ENCODE data around the gene RGS3.
A peak's percentile ranks its signal among the peaks of the same experiment; 100 is the strongest.

The RGS3 gene

DNA sequence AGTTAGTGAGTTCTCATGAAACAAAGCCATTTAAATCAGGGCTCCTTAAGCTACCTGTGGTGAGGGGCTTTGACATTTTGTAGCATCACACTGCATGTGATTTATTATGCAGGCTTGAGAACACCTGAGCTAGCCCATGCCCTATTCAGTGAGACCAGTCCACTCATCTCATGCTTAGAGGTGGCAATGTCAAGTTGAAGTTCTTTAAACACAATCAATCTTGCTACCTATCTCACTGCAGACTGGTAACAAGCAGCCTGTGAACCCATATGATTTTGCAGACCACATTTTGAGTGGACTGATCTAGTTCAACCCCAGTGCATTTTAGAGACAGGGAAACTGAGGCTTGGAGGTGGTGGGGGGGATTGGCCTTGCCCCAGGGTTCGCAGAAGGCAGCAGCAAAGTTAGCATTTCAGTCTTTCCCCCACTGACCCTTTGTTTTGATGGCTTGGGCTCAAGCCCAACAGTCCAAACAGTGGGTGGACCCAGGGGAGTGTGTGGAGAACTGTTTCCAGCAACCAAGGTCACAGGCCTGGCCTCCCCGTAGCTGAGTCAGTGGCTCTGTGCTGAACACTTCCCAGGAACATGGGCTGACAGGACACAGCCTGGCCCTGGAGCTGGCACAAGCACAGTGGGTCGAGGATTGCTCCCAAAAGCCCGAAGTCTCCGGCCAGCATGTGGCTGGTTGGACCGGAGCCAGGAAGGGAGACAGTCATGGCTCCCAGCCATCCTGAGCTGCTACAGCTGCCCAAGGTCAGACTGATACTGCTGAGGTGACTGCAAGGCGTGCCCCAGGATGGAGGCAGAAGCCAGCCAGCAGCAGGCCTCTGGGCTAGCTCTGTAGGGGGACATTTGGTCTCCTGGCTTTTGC lies 95.3 kb downstream of the RGS3 start:
- no peak for DNase-seq

- peak; percentile 1 for DNase-seq
Observed at GRCh38 chr9:113559834-113560800, 96.6 kb downstream of the RGS3 start.

DNA sequence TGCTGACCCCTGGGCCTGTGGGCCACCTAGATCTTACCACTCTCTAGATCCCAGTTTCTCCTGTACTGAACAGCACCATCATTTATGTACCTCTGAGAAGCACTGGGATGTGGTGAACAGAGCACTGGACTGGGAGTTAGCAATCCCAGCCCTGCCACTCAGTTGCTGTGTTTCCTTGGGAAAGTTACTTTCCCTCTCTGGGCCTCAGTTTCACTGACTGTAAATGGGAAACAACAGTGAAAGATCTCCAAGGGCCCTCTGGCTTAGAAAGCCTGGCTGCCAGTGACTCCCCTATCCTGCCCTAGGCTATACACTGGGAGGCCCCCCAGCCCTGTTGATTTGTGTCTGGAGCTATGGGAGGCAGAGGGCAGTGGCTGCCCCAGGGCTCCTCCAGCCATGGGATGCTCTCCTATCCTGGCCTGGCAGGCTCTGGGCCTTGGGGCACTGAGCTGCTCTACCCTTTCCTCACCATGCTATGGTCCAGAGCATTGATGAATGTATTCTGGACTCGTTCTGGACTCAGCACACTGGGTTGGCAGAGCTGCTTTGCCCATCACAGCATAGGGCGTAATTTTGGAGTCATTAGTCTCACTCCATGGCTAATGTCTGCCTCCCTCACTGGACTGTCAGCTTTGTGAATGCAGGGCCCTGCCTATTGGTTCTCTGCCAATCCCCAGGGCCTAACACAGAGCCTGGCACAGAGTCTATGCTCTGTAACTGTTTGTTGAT lies 99.3 kb downstream of the RGS3 start:
- DNase-seq: no peak

GRCh38 chr9:113563826-113564497 lies 100.4 kb downstream of the RGS3 start:
- DNase-seq: no peak

DNA sequence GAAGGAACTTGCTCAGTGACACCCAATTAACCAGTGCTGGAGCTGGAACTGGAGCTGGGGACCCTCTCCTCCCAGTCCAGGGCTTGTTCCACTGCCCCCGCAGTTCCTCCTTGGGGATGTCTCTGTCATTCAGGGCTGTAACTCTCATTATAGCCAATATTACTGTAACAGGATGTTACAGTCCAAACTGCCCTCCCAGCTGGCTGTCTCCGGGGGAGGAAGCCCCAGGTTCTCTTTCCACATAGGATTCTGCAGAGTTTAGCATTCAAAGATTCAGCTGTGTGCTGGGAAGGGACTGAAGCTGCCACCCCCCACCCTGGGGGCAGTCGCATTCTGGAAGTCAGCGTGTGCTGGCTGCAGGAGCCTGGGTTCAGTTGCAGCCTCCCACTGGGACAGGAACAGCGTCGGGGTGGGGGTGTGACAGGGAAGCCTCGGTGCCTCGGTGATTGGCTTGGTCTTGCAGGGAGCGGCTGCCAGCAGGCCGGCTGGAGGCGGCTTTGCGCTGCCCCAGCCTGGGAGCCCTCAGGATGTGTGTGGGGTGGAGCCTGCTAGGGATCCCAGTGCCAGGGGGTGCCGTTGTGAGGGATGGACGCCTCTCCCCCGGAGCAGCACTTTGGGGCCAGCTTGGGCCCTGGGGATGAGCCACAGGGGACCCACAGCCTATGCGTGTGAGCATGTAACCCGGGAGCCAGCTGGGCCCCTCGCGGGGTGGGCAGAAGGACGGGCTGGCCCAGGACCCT lies 101.1 kb downstream of the RGS3 start:
- peak; percentile 6 for DNase-seq

DNA sequence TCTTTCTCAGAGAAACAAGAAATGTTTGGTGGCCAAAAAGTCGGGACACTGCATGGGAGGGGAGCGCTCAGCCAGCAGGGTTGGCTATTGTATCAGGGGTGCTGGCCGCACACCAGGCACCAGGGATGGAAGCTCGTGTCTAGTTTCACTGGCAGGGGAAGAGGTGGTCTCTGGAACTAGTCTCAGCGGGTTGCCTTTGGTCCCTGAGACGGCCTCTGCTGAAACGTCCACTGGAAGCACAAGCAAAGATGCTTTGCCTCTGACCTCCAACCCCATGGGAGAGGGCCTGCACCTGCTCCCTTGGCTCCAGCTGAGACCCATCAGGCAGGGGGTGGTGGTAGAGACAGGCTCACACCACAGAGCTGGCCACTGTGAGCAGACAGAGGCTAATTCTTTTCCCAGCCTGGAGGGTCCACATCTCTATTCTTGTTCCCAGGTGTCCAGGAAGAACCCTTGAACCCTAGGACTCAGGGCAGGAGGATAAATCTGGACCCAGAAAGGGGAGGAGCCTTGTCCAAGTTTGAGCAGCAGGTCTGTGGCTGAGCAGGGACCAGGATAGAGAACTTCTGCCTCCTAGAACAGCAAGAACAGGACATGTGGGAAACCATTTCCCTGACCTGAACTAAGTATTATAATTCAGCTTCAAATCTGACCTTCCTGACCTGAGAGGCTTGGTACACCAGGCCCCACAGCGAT lies 102.6 kb downstream of the RGS3 start:
- DNase-seq: no peak

DNA sequence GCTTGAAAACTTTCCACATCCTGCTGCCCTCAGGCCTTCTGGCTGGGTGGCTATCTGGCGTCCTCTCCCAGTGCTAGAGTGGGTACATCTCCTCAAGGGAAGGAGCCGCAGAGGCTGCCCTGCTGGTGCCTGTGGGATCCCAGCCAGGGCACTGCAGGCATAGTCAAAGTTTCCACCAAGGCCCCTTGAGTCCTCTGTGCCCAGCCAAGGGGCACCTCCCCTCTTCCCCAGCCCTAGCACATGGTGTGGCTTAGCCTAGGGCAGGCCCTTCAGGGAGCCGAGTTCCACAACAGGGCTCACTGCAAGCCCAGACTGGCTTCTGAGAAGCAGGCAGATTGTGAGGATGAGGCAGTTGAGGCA lies 103.2 kb downstream of the RGS3 start:
- DNase-seq: no peak

- no peak for DNase-seq
Observed at GRCh38 chr9:113567361-113568080, 104.0 kb downstream of the RGS3 start.

DNA sequence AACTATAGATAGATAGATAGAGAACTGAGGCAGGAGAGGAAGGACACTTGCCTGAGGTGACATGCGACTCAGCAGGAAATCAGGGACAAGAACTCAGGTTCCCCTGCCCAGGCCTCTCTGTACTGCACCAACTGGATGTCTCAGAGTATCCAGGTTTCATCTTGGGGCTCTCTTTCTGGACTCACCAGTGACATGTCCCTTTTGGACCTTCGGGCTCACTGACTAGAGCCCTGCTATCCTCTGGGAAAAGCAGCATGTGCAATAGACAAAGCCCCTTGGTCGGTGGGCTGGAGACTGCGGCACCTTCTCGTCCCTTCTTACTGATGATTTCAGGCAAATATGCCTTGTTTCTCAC lies 104.5 kb downstream of the RGS3 start:
- DNase-seq: no peak

- no peak for DNase-seq
Observed at GRCh38 chr9:113568571-113569321, 105.2 kb downstream of the RGS3 start.

GRCh38 chr9:113569472-113570060 lies 106.0 kb downstream of the RGS3 start:
- DNase-seq: no peak

GRCh38 chr9:113570106-113570505 lies 106.6 kb downstream of the RGS3 start:
- no peak for DNase-seq

DNA sequence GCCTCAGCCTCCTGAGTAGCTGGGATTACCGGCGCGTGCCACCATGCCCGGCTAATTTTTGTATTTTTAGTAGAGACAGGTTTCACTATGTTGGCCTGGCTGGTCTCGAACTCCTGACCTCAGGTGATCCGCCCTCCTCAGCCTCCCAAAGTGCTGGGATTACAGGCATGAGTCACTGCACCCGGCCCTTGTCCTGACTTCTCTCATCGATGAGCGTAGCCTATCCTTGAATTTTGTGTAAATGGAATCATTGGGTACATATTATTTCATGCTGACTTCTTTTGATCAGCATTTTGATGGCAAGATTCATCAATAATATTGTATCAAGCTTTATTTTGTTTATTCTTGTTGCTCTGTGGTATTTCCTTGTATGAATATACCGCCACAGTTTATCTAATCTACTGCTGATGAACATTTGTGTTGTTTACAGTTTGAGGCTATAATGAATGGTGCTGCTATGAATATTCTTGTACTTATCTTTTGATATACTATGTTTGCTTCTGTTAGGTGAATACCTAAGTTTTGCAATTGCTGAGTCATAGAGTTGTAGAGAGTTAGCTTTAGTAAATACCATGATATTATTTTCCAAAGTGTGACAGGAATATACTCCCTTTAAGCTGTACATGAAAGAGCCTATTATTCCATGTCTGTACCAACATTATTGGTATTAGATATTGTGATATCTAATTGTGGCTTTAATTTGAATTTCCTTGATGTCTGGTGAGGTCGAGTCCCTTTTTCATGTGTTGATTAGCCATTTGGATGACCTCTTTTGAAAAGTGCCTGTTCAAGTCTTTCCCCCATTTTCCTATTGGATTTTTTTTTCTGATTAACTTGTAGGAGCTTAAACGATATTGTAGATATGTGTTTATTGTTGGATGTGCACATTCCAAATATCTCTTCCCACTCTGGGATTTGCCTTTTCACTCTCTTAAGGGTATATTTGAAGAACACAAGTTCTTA lies 107.5 kb downstream of the RGS3 start:
- DNase-seq: no peak

DNA sequence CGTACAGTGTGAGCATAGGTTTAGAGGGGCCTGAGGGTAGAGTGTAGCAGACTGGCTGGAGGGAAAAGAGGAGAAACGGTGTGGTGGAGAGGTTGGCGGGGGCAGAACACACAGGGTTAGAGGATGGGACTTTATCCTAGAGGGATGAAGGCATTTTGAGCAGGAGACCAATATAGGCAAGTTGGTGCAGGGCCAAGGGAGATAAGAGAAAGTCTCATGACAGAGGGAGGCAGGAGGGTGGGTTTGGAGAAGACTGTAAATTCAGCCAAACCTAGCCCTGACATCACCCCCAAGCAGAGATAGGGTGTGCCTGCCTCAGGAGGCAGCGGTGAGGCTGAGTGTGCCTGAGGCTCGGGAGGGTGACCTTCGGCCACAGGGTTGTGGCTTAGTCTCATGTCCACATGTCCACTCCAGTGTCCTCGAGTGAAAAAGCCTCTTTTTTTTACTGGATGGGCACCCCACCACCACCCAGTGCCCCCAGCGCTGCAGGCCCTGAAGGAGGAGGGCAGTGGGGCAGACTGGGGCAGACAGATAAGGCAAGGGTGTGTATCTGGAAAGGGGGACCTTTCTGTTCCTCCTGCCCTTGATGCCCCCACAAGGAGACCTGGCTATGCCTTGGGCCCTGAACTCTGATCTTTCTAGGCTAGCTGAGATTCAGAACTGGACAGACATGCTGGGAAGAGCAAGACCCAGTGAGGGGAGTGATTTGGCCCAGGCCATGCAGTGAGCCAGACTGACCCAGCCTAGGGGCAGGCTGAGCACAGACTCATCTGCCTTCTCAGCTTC lies 108.7 kb downstream of the RGS3 start:
- DNase-seq: no peak

DNA sequence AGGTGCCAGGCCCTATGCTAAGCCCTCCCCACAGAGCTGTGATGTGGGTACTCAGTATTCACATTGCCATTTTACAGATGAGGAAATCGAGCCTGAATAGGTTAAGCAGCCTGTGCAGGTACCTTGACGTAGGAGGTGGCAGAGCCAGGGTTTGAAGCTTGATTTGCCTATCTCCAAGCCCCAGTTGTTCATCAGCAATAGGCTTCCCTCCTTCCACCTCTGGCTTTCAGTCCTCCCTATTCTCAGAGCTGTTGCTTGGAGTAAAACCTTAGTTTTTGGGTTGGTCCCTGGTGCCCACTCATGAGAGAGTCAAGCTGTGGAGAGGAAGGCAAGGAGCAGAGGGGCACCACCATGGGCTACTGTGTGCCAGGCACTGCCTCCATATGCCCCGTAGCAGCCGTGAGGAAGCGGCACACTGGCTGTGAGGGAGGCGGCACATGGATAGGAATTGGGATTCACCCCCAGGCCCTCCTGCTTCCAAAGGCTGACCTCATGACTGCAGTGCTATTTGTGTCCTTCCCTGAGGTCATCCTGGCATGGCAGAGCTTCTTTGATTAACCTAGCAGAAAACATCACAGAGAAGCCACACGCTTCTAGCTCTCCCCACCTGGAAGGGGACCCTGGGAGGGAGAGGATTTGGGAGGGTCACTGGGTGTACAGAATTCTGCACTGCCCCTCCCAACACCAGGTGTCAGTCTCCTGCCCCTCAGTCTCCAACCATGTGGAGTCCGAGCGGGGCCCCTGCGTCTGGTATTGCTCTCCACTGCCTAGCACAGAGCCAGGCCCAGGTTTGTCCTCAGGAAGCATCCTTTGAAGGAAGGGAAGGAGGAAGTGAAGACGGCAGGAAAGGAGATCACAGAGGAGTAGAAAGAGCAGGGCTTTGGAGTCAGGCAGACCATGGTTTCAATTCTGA lies 109.8 kb downstream of the RGS3 start:
- no peak for DNase-seq

GRCh38 chr9:113573959-113574352 lies 110.4 kb downstream of the RGS3 start:
- no peak for DNase-seq

Data from MV-4-11 (cell line).